Skeletal muscle satellite cell (primary cell): ENCODE data around the gene OR51A7. TPM values are rescaled to one million over a fixed set of nuclear protein-coding genes. Genes with fewer than 3 reads are reported as not detected.
"Not testable (repeated sequence)": the region's sequence is repeated elsewhere in the genome, so short reads cannot be mapped to it uniquely, and the experiment has no call there.

Experiments used
- H3K27me3 ChIP-seq: 2 replicates; pipeline ENCODE4 v1.7.0; 2013; ENCODE audit warnings: low read length; ENCODE audit not compliant: control insufficient read depth, insufficient read depth
- H3K36me3 ChIP-seq: 2 replicates; pipeline ENCODE4 v1.7.0; 2013; ENCODE audit warnings: mild to moderate bottlenecking, control low read depth, low read length; ENCODE audit not compliant: insufficient read depth
- H3K4me1 ChIP-seq: 2 replicates; pipeline ENCODE4 v1.7.0; 2013; ENCODE audit warnings: low read length; ENCODE audit not compliant: control insufficient read depth, insufficient read depth
- H3K4me2 ChIP-seq: 2 replicates; pipeline ENCODE4 v1.7.0; 2013; ENCODE audit warnings: mild to moderate bottlenecking, low read length
- H3K4me3 ChIP-seq: 2 replicates; pipeline ENCODE4 v1.7.0; 2013; ENCODE audit warnings: low read length
- H3K9ac ChIP-seq: 2 replicates; pipeline ENCODE4 v1.7.0; 2013; ENCODE audit warnings: mild to moderate bottlenecking, low read depth, low read length, moderate library complexity
- H3K9me3 ChIP-seq: replicated peaks from 2 replicates; pipeline ENCODE4 v1.7.0; 2013; ENCODE audit warnings: mild to moderate bottlenecking, control low read depth, low read length
- total RNA-seq: library from RNA; depleted of rRNA; stranded (reverse); fragments of >200 nt; gene quantifications from 2 replicates; pipeline ENCODE4 v1.2.3, GENCODE V29; 2012; rRNA removed

OR51A7 gene, protein sequence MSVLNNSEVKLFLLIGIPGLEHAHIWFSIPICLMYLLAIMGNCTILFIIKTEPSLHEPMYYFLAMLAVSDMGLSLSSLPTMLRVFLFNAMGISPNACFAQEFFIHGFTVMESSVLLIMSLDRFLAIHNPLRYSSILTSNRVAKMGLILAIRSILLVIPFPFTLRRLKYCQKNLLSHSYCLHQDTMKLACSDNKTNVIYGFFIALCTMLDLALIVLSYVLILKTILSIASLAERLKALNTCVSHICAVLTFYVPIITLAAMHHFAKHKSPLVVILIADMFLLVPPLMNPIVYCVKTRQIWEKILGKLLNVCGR
- total RNA-seq = not detected in 2 replicates

DNA sequence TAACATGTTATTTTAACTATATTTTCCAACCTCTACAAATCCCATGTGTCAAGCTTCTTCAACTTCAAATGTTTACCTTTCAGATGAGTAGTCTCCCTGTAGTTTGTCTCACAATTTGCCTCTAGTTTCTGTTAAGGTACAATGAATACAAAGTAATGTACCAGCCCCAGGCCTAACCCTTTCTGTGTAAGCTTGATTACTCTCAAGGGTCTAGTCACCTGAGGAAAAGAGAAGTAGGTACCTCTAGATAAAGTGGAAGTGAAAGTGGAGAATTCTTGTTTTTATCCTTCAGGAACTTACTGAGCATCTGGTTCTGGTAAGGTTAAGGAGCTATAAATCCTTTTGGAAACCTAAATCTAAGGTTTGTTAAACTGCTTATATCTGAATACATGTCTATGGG is at the start of gene OR51A7:
Gene OR51A7 (plus strand): TSS at position 300 of the 400 bp plus-strand sequence. CDS start 3,587 bp downstream, outside the sequence.
- Histone ChIP-seq H3K9me3 (no peaks in the 10 kb centered on the region), H3K4me2 (no peak within 1 kb of the TSS), H3K36me3 (no peaks in the 10 kb centered on the region), H3K4me3 (no peak within 1 kb of the TSS), H3K9ac (no peak within 1 kb of the TSS), H3K27me3 (no peaks in the 10 kb centered on the region), H3K4me1 (no peaks in the 10 kb centered on the region)

GRCh38 chr11:4854286-4854685 is 49.3 kb upstream of the OR51A7 start:
- not testable (repeated sequence) for H3K4me1 ChIP-seq, H3K9me3 ChIP-seq, H3K36me3 ChIP-seq, H3K9ac ChIP-seq, H3K4me2 ChIP-seq, H3K27me3 ChIP-seq, H3K4me3 ChIP-seq

DNA sequence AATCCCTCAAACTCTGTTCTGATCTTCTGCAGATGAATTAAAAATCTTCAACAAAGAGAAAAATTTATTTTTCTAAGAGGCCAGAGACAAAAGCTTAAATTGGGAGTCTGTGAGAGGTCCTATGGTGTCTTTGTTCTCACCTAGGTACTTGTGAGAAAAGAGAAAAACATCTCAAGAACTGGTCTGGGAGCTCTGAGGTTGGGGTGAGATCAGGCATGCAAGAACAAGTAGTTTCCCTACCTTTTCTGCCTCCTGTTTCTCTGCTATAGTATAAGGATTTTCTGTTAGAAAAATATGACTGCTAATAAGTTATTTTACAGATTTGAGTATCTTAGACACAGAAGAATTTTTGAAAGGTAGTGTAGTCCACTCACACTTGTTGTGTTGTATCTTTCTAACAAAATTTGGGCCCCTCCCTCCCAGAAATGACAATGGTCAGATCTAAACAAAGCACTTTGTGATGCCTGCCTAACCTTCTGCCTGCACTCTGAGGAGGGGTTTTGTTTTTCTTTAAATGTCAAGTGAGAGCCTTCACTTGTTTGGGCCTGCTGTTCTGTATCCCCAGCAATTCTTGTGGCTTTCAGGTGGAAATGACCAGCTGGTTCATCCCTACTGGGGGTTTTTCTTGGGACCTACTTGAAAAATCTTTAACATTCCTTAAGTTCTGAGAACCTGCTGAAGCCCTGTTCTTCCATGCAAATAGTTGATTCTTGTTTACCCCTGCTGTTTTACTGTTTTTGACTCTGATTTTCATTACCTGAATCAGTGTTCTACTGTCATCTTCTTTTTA is 40.9 kb upstream of the OR51A7 start:
- H3K4me1 ChIP-seq = no peaks in the 10 kb centered on the region
- H3K9me3 ChIP-seq = no peaks in the 10 kb centered on the region
- no peaks in the 10 kb centered on the region for H3K36me3 ChIP-seq
- H3K27me3 ChIP-seq = peaks cover 7% of the 10 kb centered on the region
- H3K9ac ChIP-seq = no peak overlapping the region
- no peak overlapping the region for H3K4me3 ChIP-seq
- H3K4me2 ChIP-seq = no peak overlapping the region

- Histone ChIP-seq H3K4me1 (no peaks in the 10 kb centered on the region), H3K27me3 (peaks cover 7% of the 10 kb centered on the region), H3K9me3 (no peaks in the 10 kb centered on the region), H3K36me3 (no peaks in the 10 kb centered on the region), H3K9ac (no peak overlapping the region), H3K4me3 (no peak overlapping the region), H3K4me2 (no peak overlapping the region)
Observed at GRCh38 chr11:4863876-4864275, 39.7 kb upstream of the OR51A7 start.

- Histone ChIP-seq H3K4me1 (no peaks in the 10 kb centered on the region), H3K9me3 (no peaks in the 10 kb centered on the region), H3K36me3 (no peaks in the 10 kb centered on the region), H3K4me3 (no peak overlapping the region), H3K9ac (no peak overlapping the region), H3K27me3 (no peaks in the 10 kb centered on the region), H3K4me2 (no peak overlapping the region)
Observed at GRCh38 chr11:4865855-4866254, 37.7 kb upstream of the OR51A7 start.

GRCh38 chr11:4881188-4881587 is 22.4 kb upstream of the OR51A7 start:
- peaks cover 23% of the 10 kb centered on the region for H3K4me1 ChIP-seq
- peak overlapping the region; percentile 13 for H3K4me3 ChIP-seq
- H3K9ac ChIP-seq = peak overlapping the region; percentile 46
- H3K36me3 ChIP-seq = no peaks in the 10 kb centered on the region
- peak overlapping the region; percentile 57 for H3K4me2 ChIP-seq
- H3K9me3 ChIP-seq = no peaks in the 10 kb centered on the region
- no peaks in the 10 kb centered on the region for H3K27me3 ChIP-seq

DNA sequence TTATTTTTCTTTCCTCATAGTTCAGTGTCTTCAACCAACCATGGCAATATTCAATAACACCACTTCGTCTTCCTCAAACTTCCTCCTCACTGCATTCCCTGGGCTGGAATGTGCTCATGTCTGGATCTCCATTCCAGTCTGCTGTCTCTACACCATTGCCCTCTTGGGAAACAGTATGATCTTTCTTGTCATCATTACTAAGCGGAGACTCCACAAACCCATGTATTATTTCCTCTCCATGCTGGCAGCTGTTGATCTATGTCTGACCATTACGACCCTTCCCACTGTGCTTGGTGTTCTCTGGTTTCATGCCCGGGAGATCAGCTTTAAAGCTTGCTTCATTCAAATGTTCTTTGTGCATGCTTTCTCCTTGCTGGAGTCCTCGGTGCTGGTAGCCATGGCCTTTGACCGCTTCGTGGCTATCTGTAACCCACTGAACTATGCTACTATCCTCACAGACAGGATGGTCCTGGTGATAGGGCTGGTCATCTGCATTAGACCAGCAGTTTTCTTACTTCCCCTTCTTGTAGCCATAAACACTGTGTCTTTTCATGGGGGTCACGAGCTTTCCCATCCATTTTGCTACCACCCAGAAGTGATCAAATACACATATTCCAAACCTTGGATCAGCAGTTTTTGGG is 21.6 kb upstream of the OR51A7 start, which contains the start of gene OR51T1:
Gene OR51T1 (plus strand): TSS at position 41 of the 641 bp plus-strand sequence. CDS start 0 bp downstream, at position 41.
- no peaks in the 10 kb centered on the region for H3K9me3 ChIP-seq
- H3K4me3 ChIP-seq = peak within 1 kb of the TSS; percentile 13
- H3K4me2 ChIP-seq = peak within 1 kb of the TSS; percentile 57
- peaks cover 23% of the 10 kb centered on the region for H3K4me1 ChIP-seq
- H3K27me3 ChIP-seq = no peaks in the 10 kb centered on the region
- H3K36me3 ChIP-seq = no peaks in the 10 kb centered on the region
- H3K9ac ChIP-seq = peak within 1 kb of the TSS; percentile 46

- no peaks in the 10 kb centered on the region for H3K27me3 ChIP-seq
- H3K9ac ChIP-seq = no peak overlapping the region
- H3K4me3 ChIP-seq = peak overlapping the region; percentile 8
- H3K4me1 ChIP-seq = peaks cover 23% of the 10 kb centered on the region
- H3K9me3 ChIP-seq = no peaks in the 10 kb centered on the region
- no peaks in the 10 kb centered on the region for H3K36me3 ChIP-seq
- peak overlapping the region; percentile 57 for H3K4me2 ChIP-seq
Observed at GRCh38 chr11:4882543-4882942, 21.0 kb upstream of the OR51A7 start.

- H3K4me1 ChIP-seq = peaks cover 23% of the 10 kb centered on the region
- no peak overlapping the region for H3K4me2 ChIP-seq
- H3K4me3 ChIP-seq = no peak overlapping the region
- no peaks in the 10 kb centered on the region for H3K27me3 ChIP-seq
- H3K36me3 ChIP-seq = no peaks in the 10 kb centered on the region
- H3K9me3 ChIP-seq = no peaks in the 10 kb centered on the region
- H3K9ac ChIP-seq = no peak overlapping the region
Observed at GRCh38 chr11:4884361-4884760, 19.2 kb upstream of the OR51A7 start.

- Histone ChIP-seq H3K27me3 (no peaks in the 10 kb centered on the region), H3K4me1 (peaks cover 17% of the 10 kb centered on the region), H3K4me2 (no peak overlapping the region), H3K4me3 (no peak overlapping the region), H3K9me3 (no peaks in the 10 kb centered on the region), H3K9ac (no peak overlapping the region), H3K36me3 (no peaks in the 10 kb centered on the region)
Observed at GRCh38 chr11:4886186-4886585, 17.4 kb upstream of the OR51A7 start.

DNA sequence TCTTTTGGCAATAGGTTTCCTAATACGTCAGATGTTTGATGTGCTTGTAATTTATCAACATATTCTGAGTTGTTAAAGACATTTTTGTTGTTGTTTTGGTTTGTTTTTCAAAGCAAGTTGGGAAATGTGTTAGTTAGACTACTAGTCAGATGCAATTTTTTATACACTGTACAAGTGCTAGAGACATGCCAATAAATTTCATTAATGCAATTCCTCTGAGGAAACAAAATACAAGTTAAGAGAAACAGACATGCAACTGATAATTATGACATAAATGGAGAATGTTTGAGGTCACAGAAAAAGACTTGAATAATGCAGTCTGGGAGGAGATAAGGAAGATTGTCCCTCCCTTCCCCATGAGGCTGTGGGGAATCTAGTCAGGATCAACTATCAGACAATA is 16.0 kb upstream of the OR51A7 start:
- H3K36me3 ChIP-seq = no peaks in the 10 kb centered on the region
- no peak overlapping the region for H3K4me3 ChIP-seq
- no peak overlapping the region for H3K4me2 ChIP-seq
- no peaks in the 10 kb centered on the region for H3K27me3 ChIP-seq
- H3K9ac ChIP-seq = no peak overlapping the region
- no peaks in the 10 kb centered on the region for H3K9me3 ChIP-seq
- H3K4me1 ChIP-seq = peaks cover 18% of the 10 kb centered on the region
